H1 (cell line): Measurements from ENCODE around the gene PITX1.

Experiments used
- EP300 ChIP-seq, 2 experiments: IDR thresholded peaks; 1 replicate in 1 of 2; 2 replicates in 1 of 2; pipeline ENCODE4 v1.6.1; 2011 to 2012; ENCODE audit warnings: low read depth in 2 of 2, low read length in 2 of 2, mild to moderate bottlenecking in 2 of 2, borderline replicate concordance in 1 of 2, inconsistent platforms in 1 of 2, moderate library complexity in 1 of 2
- KDM1A ChIP-seq: fragments of 200-600, 300-600 bp; sonication (generic); IDR thresholded peaks from 2 replicates; pipeline ENCODE4 v1.7.1; 2016; ENCODE audit warnings: mild to moderate bottlenecking, low read length, borderline replicate concordance
- POLR2AphosphoS5 ChIP-seq: IDR thresholded peaks from 2 replicates; pipeline ENCODE4 v1.6.1; 2011; ENCODE audit warnings: low read depth, low read length
- SP4 ChIP-seq: IDR thresholded peaks from 2 replicates; pipeline ENCODE4 v1.6.1; 2012; ENCODE audit warnings: low read length, inconsistent platforms
- TF ChIP-seq, protein P1 (sequence below), 3 experiments: IDR thresholded peaks; 1 replicate in 2 of 3; 2 replicates in 1 of 3; pipeline versions ENCODE4 v1.5.1 to v1.6.1; 2011; ENCODE audit warnings: low read length in 3 of 3, mild to moderate bottlenecking in 3 of 3, inconsistent platforms in 2 of 3, low read depth in 1 of 3, moderate library complexity in 1 of 3; ENCODE audit not compliant: insufficient read depth in 1 of 3; ENCODE audit errors: control extremely low read depth in 1 of 3

DNA sequence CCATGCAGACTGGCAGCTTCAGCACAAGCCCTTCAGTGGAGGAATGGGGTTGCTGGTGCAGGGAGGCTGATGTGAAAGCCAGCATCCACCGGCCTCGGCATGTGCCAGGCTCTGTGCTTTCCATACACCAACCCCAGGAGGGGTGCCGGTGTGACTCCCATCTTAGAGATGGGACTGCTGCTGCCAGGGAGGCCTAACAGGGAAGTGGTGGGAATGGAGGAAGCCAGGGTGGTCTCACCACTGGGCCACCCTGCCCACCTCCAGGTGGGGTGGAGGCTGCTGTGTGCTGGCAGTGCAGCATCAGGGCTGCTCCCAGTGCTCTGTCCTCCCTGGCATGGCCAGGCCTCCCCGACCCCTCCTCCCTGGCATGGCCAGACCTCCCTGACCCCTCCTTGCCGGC lies 32.8 kb upstream of the PITX1 start:
- TF ChIP-seq, protein P1, sequence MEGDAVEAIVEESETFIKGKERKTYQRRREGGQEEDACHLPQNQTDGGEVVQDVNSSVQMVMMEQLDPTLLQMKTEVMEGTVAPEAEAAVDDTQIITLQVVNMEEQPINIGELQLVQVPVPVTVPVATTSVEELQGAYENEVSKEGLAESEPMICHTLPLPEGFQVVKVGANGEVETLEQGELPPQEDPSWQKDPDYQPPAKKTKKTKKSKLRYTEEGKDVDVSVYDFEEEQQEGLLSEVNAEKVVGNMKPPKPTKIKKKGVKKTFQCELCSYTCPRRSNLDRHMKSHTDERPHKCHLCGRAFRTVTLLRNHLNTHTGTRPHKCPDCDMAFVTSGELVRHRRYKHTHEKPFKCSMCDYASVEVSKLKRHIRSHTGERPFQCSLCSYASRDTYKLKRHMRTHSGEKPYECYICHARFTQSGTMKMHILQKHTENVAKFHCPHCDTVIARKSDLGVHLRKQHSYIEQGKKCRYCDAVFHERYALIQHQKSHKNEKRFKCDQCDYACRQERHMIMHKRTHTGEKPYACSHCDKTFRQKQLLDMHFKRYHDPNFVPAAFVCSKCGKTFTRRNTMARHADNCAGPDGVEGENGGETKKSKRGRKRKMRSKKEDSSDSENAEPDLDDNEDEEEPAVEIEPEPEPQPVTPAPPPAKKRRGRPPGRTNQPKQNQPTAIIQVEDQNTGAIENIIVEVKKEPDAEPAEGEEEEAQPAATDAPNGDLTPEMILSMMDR (IDR thresholded peaks at IDR 0.05; ENCODE audit: control extremely low read depth in 1 of 3, insufficient read depth in 1 of 3, low read depth in 1 of 3, low read length in 3 of 3), result no peak
- TF ChIP-seq SP4, result no peak
- TF ChIP-seq POLR2AphosphoS5, result no peak
- no peak for TF ChIP-seq EP300 (IDR thresholded peaks at IDR 0.05; ENCODE audit: borderline replicate concordance in 1 of 2, low read depth in 2 of 2, low read length in 2 of 2)
- TF ChIP-seq KDM1A, result no peak
